ENCODE data around the gene CEP128.

DNA sequence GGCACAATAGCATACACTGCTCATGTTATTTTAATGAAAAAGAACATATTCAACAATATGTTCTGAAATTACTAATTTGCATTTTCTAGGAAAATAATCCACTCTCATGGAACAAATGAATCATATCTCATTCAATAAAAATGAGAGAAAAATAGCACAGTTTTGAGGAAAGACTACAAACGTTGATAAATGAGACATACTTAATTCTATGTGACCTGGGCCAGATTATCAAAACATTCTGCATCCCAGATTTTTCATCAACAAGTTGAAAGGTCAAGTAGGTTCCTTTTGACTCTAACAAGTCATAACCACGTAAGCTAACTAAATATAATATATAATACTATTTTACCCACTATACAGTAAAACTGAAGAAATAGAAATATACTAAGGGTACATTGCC, 296.7 kb downstream of the CEP128 start:
- TF ChIP-seq REST (tag by site-specific recombination; IDR thresholded peaks at IDR 0.05) (no peak), ZNF837 (tag by site-specific recombination; IDR thresholded peaks at IDR 0.05) (no peak), CTCF (tag by site-specific recombination; IDR thresholded peaks at IDR 0.05) (no peak), ZNF23 (tag by site-specific recombination; IDR thresholded peaks at IDR 0.05; ENCODE audit: borderline replicate concordance) (no peak)

All from HEK293 (cell line).